ENCODE data around the gene COLEC11. TPM values are rescaled to one million over a fixed set of nuclear protein-coding genes. Genes with fewer than 3 reads are reported as not detected.

The COLEC11 gene
- total and polyA plus RNA-seq, 2 of the 13 experiments (the other 11 are each of a cell fraction or from before 2014, with no cell fraction given) = 1.5 to 3.0 TPM

GRCh38 chr2:3620834-3621233, 25.9 kb downstream of the COLEC11 start (continued):
- TF ChIP-seq ZNF710 (CRISPR knock-in tag; IDR thresholded peaks at IDR 0.05; ENCODE audit: borderline replicate concordance) = 0 out of 2 replicates have a peak, but pooled peaks have one; percentile 24
- 0 out of 2 replicates have a peak, but pooled peaks have one; percentile 22 for TF ChIP-seq ZFY (CRISPR knock-in tag; IDR thresholded peaks at IDR 0.05)
- peak; percentile 41; the same call in 1 of the 2 replicates for TF ChIP-seq TFAP4 (IDR thresholded peaks at IDR 0.05; ENCODE audit: borderline replicate concordance, low read depth)
- TF ChIP-seq SALL1 (CRISPR knock-in tag; IDR thresholded peaks at IDR 0.05) = peak; percentile 49; the same call in 1 of the 2 replicates
- TF ChIP-seq ZNF749 (CRISPR knock-in tag; IDR thresholded peaks at IDR 0.05; ENCODE audit: borderline replicate concordance) = no peak
- TF ChIP-seq NR2F6 (IDR thresholded peaks at IDR 0.05) = peak; percentile 88
- TF ChIP-seq NR2F6 (CRISPR knock-in tag; IDR thresholded peaks at IDR 0.05) = peak; percentile 78
- TF ChIP-seq SKI (IDR thresholded peaks at IDR 0.05; ENCODE audit: partially characterized antibody) = peak; percentile 83
- 0 out of 2 replicates have a peak, but pooled peaks have one; percentile 43 for TF ChIP-seq ZNF414 (CRISPR knock-in tag; IDR thresholded peaks at IDR 0.05)
- TF ChIP-seq STAT6 (CRISPR knock-in tag; IDR thresholded peaks at IDR 0.05; ENCODE audit: borderline replicate concordance) = 0 out of 2 replicates have a peak, but pooled peaks have one; percentile 22
- TF ChIP-seq ZNF562 (CRISPR knock-in tag; IDR thresholded peaks at IDR 0.05; ENCODE audit: borderline replicate concordance) = no peak
- peak; percentile 54; the same call in 1 of the 2 replicates for TF ChIP-seq ERF (CRISPR knock-in tag; IDR thresholded peaks at IDR 0.05)
- TF ChIP-seq ZHX1 (CRISPR knock-in tag; IDR thresholded peaks at IDR 0.05; ENCODE audit: low read depth) = peak; percentile 25; the same call in 1 of the 2 replicates
- TF ChIP-seq BCL6 (CRISPR knock-in tag; IDR thresholded peaks at IDR 0.05) = peak; percentile 86
- peak; percentile 57 for TF ChIP-seq PPARG (CRISPR knock-in tag; conservative IDR thresholded peaks at IDR 0.05)
- TF ChIP-seq DDIT3 (CRISPR knock-in tag; IDR thresholded peaks at IDR 0.05) = no peak
- peak; percentile 46; the same call in 1 of the 2 replicates for TF ChIP-seq HDAC1 (CRISPR knock-in tag; IDR thresholded peaks at IDR 0.05)
- peak; percentile 60; the same call in 1 of the 2 replicates for TF ChIP-seq FOXP1 (IDR thresholded peaks at IDR 0.05)
- peak; percentile 80 for TF ChIP-seq FOXP1 (CRISPR knock-in tag; IDR thresholded peaks at IDR 0.05)
- TF ChIP-seq NONO (IDR thresholded peaks at IDR 0.05) = no peak
- peak; percentile 60; the same call in 1 of the 2 replicates for TF ChIP-seq NONO (CRISPR knock-in tag; conservative IDR thresholded peaks at IDR 0.05)
